Body of pancreas (tissue), 4 donors: ENCODE results near the gene B4GALNT3. TPM values are rescaled to one million over a fixed set of nuclear protein-coding genes. Genes with fewer than 3 reads are reported as not detected.

Source experiments
- ATAC-seq: fragments of 150-250 bp; one replicate; pipeline ENCODE4 v1.9.1; 2016
- DNase-seq, 4 donors: peaks; one replicate each; pipeline ENCODE4 v3.0.0-alpha.2; 2019
- H3K27ac ChIP-seq, 4 donors: fragments of 200-600 bp; sonication (generic); 1 replicate in 3 of 4; 2 replicates in 1 of 4; pipeline versions ENCODE4 v1.5.1 to v1.6.1; 2016 to 2019; ENCODE audit warnings: mild to moderate bottlenecking in 1 of 4, mixed read lengths in 1 of 4, moderate library complexity in 1 of 4
- H3K27me3 ChIP-seq, 2 donors: fragments of 200-600 bp; sonication (generic); one replicate each; pipeline ENCODE4 v1.6.0; 2016; ENCODE audit warnings: mild to moderate bottlenecking in 1 of 2
- H3K36me3 ChIP-seq, 2 donors: fragments of 200-600 bp; sonication (generic); replicated peaks in 1 of 2; 2 replicates each; pipeline ENCODE4 v1.5.1; 2016; ENCODE audit warnings: low read depth in 2 of 2; ENCODE audit not compliant: insufficient read depth in 1 of 2
- H3K4me1 ChIP-seq: fragments of 200-600 bp; sonication (generic); one replicate; pipeline ENCODE4 v1.6.0; 2016
- H3K4me3 ChIP-seq, 2 donors: fragments of 200-600 bp; sonication (generic); 1 replicate in 1 of 2; 2 replicates in 1 of 2; pipeline ENCODE4 v1.5.1; 2016 to 2019
- H3K9me3 ChIP-seq, 3 donors: fragments of 200-600 bp; sonication (generic); 1 replicate in 2 of 3; 2 replicates in 1 of 3; pipeline ENCODE4 v1.5.1; 2016
- CTCF ChIP-seq, 7 experiments: fragments of 450-650 bp in 4 of 7; fragments of 200-600 bp in 3 of 7; sonication (generic) in 3 of 7; IDR thresholded peaks; one replicate each; pipeline ENCODE4 v1.5.1; 2016 to 2019; ENCODE audit warnings: antibody characterized with exemption in 7 of 7
- POLR2A ChIP-seq, 3 donors: fragments of 450-650 bp; IDR thresholded peaks; one replicate each; pipeline ENCODE4 v1.6.1; 2016; ENCODE audit warnings: antibody characterized with exemption in 3 of 3, mild to moderate bottlenecking in 2 of 3
- WGBS, 2 donors: methylation state at CpG; one replicate each; pipeline ENCODE4 v1.1.5; 2017; 5-methylcytosine and 5-hydroxymethylcytosine counted together
- intact Hi-C: fragments of 100-400 bp; cut with DNase I; formaldehyde crosslinking; loops from one replicate; pipeline ENCODE4 v1.15.1; 2023
- total RNA-seq, 2 donors: library from RNA; depleted of rRNA; stranded (reverse); fragments of >200 nt; gene quantifications; one replicate each; pipeline ENCODE4 v1.1.0, GENCODE V29; 2016

B4GALNT3 gene
- total RNA-seq, 2 donors from 2014 or later = 4.0 to 9.3 TPM

GRCh38 chr12:484096-484495 lies 24.4 kb downstream of the B4GALNT3 start:
- no peaks in the 10 kb centered on the region for H3K4me1 ChIP-seq
- no peaks in the 10 kb centered on the region for H3K27me3 ChIP-seq
- WGBS, 2 donors = 73 to 76% methylated on average over 11 of the region's 11 CpGs
- ATAC-seq (no peak), DNase-seq (no peak)
- H3K4me3 ChIP-seq = no peak overlapping the region
- TF ChIP-seq CTCF (IDR thresholded peaks at IDR 0.05) (no peak), POLR2A (IDR thresholded peaks at IDR 0.05) (no peak)
- H3K36me3 ChIP-seq = no peaks in the 10 kb centered on the region
- H3K9me3 ChIP-seq = no peaks in the 10 kb centered on the region
- intact Hi-C loops = no loop called here
- H3K27ac ChIP-seq = no peak overlapping the region

GRCh38 chr12:490260-490659 lies 30.5 kb downstream of the B4GALNT3 start:
- Histone ChIP-seq H3K27ac (no peak overlapping the region), H3K4me1 (no peaks in the 10 kb centered on the region), H3K4me3 (no peak overlapping the region), H3K27me3 (no peaks in the 10 kb centered on the region), H3K36me3 (no peaks in the 10 kb centered on the region), H3K9me3 (no peaks in the 10 kb centered on the region)
- DNase-seq (no peak), ATAC-seq (no peak)
- intact Hi-C loops = no loop called here
- no peak for TF ChIP-seq CTCF (IDR thresholded peaks at IDR 0.05)
- no peak for TF ChIP-seq POLR2A (IDR thresholded peaks at IDR 0.05)

GRCh38 chr12:495466-495865 lies 35.7 kb downstream of the B4GALNT3 start:
- intact Hi-C loops = no loop called here

GRCh38 chr12:496736-497135 lies 37.0 kb downstream of the B4GALNT3 start:
- H3K27ac ChIP-seq = no peak overlapping the region
- H3K4me1 ChIP-seq = no peaks in the 10 kb centered on the region
- no peaks in the 10 kb centered on the region for H3K36me3 ChIP-seq
- TF ChIP-seq CTCF (IDR thresholded peaks at IDR 0.05) = no peak
- TF ChIP-seq POLR2A (IDR thresholded peaks at IDR 0.05) = no peak
- no peaks in the 10 kb centered on the region for H3K9me3 ChIP-seq
- ATAC-seq (no peak), DNase-seq (no peak)
- WGBS, 2 donors = 84 to 86% methylated on average over 11 of the region's 11 CpGs
- H3K27me3 ChIP-seq = no peaks in the 10 kb centered on the region
- no peak overlapping the region for H3K4me3 ChIP-seq
- intact Hi-C loops = no loop called here

More at GRCh38 chr12:495466-495865, 35.7 kb downstream of the B4GALNT3 start:
- TF ChIP-seq POLR2A (IDR thresholded peaks at IDR 0.05) = no peak
- no peak for TF ChIP-seq CTCF (IDR thresholded peaks at IDR 0.05)
- 64 to 75% methylated on average over 3 of the region's 3 CpGs for WGBS, 2 donors
- Histone ChIP-seq H3K9me3 (no peaks in the 10 kb centered on the region), H3K27me3 (no peaks in the 10 kb centered on the region), H3K4me1 (no peaks in the 10 kb centered on the region), H3K4me3 (no peak overlapping the region), H3K27ac (no peak overlapping the region), H3K36me3 (no peaks in the 10 kb centered on the region)
- no peak for DNase-seq
- ATAC-seq = no peak

- peaks cover 2% of the 10 kb centered on the region for H3K4me1 ChIP-seq
- H3K27me3 ChIP-seq = no peaks in the 10 kb centered on the region
- H3K27ac ChIP-seq = no peak overlapping the region
- ATAC-seq = no peak
- no peaks in the 10 kb centered on the region for H3K9me3 ChIP-seq
- no peaks in the 10 kb centered on the region for H3K36me3 ChIP-seq
- no peak overlapping the region for H3K4me3 ChIP-seq
- no peak for DNase-seq
- 69% methylated on average over 9 of the region's 9 CpGs for WGBS, 2 donors
- intact Hi-C loops = no loop called here
- TF ChIP-seq POLR2A (IDR thresholded peaks at IDR 0.05) (no peak), CTCF (IDR thresholded peaks at IDR 0.05) (no peak)
These were observed 37.9 kb downstream of the B4GALNT3 start for GRCh38 chr12:497501-498160.
